HG03442 (cell line): ENCODE data around the gene PDE10A.
"Not testable (repeated sequence)": the region's sequence is repeated elsewhere in the genome, so short reads cannot be mapped to it uniquely, and the experiment has no call there.

Experiments used
- ATAC-seq: cut with Tn5 transposase; IDR thresholded peaks from one replicate; pipeline ENCODE4 v1.9.1; 2021; ENCODE audit warnings: mild to moderate bottlenecking, moderate library complexity; ENCODE audit not compliant: unreplicated experiment

PDE10A gene

GRCh38 chr6:165557674-165558073 lies 105.4 kb downstream of the PDE10A start:
- no peak for ATAC-seq

- no peak for ATAC-seq
Measured at GRCh38 chr6:165556116-165556843, 106.8 kb downstream of the PDE10A start.

DNA sequence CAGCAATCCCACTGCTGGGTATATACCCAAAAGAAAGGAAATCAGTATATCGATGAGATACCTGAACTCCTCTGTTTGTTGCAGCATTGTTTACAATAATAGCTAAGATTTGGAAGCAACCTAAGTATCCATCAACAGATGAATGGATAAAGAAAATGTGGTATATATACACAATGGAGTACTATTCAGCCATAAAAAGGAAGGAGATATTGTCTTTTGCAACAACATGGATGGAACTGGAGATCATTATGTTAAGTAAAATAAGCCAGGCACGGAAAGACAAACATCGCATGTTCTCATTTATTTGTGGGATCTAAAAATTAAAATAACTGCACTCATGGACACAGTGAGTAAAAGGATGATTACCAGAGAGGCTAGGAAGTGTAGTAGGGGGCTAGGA lies 108.4 kb downstream of the PDE10A start:
- ATAC-seq, result not testable (repeated sequence)

GRCh38 chr6:165552248-165552736 lies 110.7 kb downstream of the PDE10A start:
- no peak for ATAC-seq

GRCh38 chr6:165551828-165552227 lies 111.2 kb downstream of the PDE10A start:
- no peak for ATAC-seq

GRCh38 chr6:165548450-165548849 lies 114.6 kb downstream of the PDE10A start:
- ATAC-seq, result no peak

DNA sequence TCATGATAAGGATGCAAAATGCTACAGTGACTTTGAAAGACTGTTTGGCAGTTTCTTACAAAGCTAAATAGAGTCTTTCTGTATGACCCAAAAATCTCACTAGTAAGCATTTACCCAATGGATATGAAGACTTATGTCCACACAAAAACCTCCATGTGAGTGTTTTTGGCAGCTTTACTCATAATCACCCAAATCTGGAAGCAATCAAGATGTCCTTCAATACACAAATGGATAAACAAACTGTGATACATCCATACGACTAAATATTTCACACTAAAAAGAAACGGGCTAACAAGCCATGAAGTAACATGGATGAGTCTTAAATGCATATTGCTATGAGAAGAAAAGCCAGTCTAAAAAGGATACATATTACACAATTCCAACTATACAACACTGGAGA lies 117.2 kb downstream of the PDE10A start:
- no peak for ATAC-seq

- no peak for ATAC-seq
Measured at GRCh38 chr6:165543781-165544180, 119.3 kb downstream of the PDE10A start.

GRCh38 chr6:165536911-165537310 lies 126.1 kb downstream of the PDE10A start:
- ATAC-seq, result no peak

GRCh38 chr6:165519316-165519715 lies 143.7 kb downstream of the PDE10A start:
- ATAC-seq, result no peak

DNA sequence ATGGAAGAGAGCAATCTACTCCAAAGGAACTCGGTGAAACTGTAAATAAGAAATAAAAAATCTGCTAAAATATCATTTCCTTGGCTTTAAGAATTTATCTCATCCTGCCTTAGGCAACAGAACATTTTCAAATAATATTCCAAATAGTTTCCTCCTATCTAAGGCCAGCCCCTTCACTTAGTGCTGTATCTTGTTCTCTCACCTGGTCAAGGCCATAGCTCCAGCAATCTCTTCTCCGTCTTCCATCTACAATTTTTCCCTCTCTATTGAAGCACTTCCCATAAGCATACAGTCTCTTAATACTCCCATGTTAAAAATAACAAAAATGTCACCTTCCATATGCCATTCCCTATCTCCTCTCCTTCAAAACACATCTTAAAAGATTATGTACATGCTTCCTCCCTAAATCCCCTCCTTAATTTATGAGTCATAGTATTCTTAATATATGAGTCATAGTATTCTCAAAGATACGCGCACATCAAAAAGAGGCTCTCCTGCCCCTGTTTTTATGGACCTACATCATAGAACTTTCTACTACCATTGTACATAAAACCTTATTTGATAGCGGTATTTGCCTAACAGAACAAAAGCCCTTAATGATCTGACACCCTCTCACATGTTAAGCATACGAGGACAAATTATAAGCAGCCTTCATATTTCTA lies 146.9 kb downstream of the PDE10A start:
- ATAC-seq, result no peak

DNA sequence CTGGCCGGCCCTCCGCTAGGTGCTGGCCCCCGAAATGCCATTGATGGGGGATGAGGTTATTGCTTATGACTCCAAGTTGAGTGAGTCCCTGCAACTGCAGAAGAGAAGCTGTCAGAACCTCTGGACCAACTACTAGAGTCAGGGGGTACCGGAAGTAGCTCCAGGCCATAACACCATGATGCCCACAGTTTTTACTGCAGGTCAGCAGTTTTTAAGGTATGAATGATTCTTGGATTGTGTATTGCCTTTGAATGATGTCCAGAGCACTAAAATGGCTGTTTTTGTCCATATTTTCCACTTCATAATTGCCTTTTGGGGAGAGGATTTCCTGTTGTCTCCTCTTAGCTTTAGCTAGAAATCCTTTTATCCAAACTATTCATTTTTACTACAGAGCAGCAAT lies 148.4 kb downstream of the PDE10A start:
- no peak for ATAC-seq

GRCh38 chr6:165511807-165512206 lies 151.2 kb downstream of the PDE10A start:
- ATAC-seq, result peak; percentile 91

DNA sequence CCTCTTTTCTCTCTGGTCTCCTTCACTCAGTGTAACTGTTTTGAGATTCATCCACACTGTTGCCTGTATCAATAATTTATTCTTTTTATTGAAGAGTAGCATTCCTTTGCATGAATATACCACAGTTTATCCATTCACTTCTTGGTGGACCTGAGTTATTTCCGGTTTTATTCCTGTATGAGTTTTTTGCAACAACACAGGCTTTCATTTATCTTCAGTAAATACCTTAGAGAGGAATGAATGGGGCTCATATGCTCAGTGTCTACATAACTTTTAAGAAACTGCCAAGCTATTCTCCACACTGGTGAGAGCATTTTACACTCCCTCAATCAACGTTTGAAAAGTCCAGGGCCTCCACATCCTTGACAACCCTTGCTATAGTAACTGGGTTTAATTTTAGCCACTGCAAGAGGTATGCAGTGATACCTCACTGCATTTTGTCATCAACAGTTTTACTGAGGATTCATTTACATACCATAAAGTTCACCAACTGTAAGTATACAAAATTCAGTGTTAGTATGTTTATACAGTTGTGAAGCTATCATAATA lies 154.6 kb downstream of the PDE10A start:
- no peak for ATAC-seq

DNA sequence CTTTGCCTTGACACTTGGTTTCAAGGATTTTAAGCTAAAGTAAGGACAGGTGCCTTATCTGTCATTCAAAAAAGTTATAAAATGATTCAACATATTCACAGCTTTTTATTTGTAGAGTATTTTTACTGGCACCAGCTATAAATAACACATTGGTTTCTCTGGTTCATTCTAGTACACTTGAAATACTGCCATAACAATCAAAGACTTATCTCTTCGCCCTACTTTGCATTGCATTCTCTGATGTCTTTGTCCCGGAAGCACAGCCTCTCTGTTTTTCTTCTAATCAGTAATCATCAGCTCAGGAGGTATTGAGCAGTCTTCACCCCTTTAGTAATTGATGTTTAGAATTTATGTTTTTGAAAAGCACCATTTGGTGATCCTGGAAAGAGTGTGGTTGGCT lies 156.4 kb downstream of the PDE10A start:
- ATAC-seq, result no peak

GRCh38 chr6:165500214-165500907 lies 162.7 kb downstream of the PDE10A start:
- not testable (repeated sequence) for ATAC-seq

GRCh38 chr6:165497472-165497871 lies 165.6 kb downstream of the PDE10A start:
- ATAC-seq, result no peak

DNA sequence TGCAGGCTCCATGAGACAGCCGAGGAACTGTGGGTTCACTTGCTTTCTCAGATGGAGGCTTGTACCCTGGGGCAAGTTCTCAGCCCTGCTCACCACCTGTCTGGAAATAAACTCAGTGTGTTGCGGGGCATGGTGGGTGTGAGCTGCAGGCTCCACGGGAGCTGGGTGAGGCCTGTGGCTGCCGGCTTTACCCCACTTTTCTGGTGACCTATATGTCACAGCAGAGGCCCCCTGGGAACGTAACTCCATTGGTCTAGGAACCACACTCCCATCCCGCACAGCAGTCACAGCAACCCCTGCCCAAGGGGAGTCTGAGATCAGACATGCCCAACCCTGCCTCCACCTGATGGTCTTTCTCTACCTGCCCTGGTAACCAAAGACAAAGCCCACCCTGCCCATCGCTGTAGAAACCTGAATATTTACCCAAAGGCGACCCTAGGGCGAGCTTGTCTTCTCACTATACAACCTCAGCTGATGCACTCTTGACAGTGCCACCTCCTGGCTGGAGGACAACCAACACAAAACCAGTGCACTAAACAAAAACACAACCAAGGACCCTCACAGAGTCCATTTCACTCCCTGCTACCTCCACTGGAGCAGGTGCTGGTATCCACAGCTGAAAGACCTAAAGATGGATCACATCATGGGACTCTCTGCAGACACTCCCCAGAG lies 174.3 kb downstream of the PDE10A start:
- no peak for ATAC-seq

GRCh38 chr6:165487950-165488349 lies 175.1 kb downstream of the PDE10A start:
- ATAC-seq, result no peak

GRCh38 chr6:165487347-165487746 lies 175.7 kb downstream of the PDE10A start:
- ATAC-seq, result no peak
